ENCODE results near the gene TMEM151B.

The TMEM151B gene

GRCh38 chr6:44255105-44255808, 15.0 kb upstream of the TMEM151B start:
- peak overlapping the region; percentile 97; the same call in 1 of the 2 replicates for H3K27ac ChIP-seq
- TF ChIP-seq ZFX (IDR thresholded peaks at IDR 0.05), result no peak
- no peak for TF ChIP-seq CTCF (conservative IDR thresholded peaks at IDR 0.05)

DNA sequence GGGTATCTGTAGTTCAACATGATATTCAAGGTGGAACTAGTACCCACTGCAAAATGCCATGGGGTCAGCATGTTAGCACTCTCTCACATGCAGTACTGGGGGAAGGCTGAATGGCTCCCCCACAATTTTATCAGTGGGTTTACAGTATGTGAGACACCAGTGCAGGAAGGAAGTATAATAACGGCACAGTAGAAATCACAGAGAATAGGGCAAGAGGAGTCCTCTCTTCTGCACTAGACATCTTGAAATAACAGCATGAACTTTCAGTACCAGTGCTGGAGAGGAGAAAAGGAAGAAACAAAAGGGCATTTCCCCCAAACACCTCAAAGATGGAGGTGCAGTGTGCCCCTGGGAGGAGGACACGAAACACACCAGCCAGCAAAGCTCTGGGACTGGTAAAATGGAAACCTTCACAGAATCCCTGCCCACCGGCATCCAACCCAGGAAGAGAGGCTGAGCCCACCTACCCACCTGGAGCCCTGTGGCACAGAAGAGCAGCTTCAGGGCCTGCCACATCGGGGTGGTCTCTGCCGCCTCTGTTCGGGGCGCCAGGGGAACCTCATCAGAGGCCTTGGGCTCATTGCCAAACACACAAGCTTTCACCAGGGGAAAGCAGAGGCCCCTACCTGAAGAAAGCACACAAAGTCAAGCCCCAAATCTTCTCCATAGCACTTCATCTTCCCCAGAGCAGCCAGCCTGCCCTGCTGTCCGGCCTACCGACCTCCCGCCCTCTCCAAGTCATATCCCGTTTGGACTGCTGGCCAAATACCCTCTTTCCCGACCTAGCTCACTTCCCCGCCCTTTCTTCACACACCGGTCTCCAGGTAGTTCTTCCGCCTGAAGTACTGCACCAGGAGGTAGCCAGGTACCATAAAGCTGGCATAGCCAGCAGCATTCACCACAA, 14.1 kb upstream of the TMEM151B start:
- TF ChIP-seq CTCF (conservative IDR thresholded peaks at IDR 0.05) (no peak), ZFX (IDR thresholded peaks at IDR 0.05) (no peak)
- H3K27ac ChIP-seq, result peak overlapping the region; percentile 97

GRCh38 chr6:44256775-44257024, 13.6 kb upstream of the TMEM151B start:
- H3K27ac ChIP-seq, result peak overlapping the region; percentile 97
- TF ChIP-seq CTCF (conservative IDR thresholded peaks at IDR 0.05) (no peak), ZFX (IDR thresholded peaks at IDR 0.05) (no peak)

GRCh38 chr6:44257025-44257752, 13.1 kb upstream of the TMEM151B start, which contains the start of gene SLC35B2:
Gene SLC35B2, minus strand, starts transcription at chr6:44257528. Its CDS starts 118 bp downstream, at chr6:44257410.
- H3K27ac ChIP-seq, result peak within 1 kb of the TSS; percentile 97
- TF ChIP-seq CTCF (conservative IDR thresholded peaks at IDR 0.05) (peak; percentile 98), ZFX (IDR thresholded peaks at IDR 0.05) (peak; percentile 53; the same call in 1 of the 2 replicates)

DNA sequence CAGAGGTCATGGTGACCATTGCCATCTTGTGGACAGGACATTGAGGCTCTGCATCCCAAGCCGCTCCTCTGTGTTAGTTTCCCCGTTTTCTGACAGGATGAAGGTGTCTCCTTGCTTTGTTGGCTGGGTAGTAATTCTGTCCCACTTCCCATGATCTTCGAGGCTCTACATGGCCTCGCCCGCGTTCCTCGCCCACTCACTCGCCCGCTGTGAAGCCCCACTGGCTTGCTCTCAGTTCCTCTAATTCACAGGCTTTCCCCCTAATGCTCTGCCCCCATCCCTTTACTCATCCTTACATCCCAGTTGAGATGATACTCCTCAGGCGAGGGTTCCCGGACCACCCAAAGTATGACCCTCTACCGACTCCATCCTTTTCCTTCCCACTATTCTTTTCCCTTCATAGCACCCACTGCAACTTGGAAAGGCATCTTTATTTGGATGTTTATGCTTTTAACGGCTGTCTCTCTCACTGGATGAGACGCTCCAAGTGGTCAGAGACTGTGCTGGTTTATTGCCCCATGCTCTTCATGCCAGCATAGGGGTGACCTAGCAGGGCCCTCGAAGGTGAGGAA, 12.4 kb upstream of the TMEM151B start:
- TF ChIP-seq CTCF (conservative IDR thresholded peaks at IDR 0.05) (peak; percentile 34), ZFX (IDR thresholded peaks at IDR 0.05) (no peak)
- peak overlapping the region; percentile 97 for H3K27ac ChIP-seq

GRCh38 chr6:44258325-44258863, 11.9 kb upstream of the TMEM151B start:
- TF ChIP-seq CTCF (conservative IDR thresholded peaks at IDR 0.05), result no peak
- no peak for TF ChIP-seq ZFX (IDR thresholded peaks at IDR 0.05)
- H3K27ac ChIP-seq, result peak overlapping the region; percentile 97
